C4-2B (cell line): ENCODE data around the gene AFAP1.

Source experiments
- CTCF ChIP-seq: fragments of 450-650 bp; conservative IDR thresholded peaks from 2 replicates; pipeline ENCODE4 v1.5.1; 2017; ENCODE audit warnings: mild to moderate bottlenecking
- ZFX ChIP-seq: fragments of 450-650 bp; IDR thresholded peaks from 2 replicates; pipeline ENCODE4 v1.6.1; 2017

GRCh38 chr4:7708981-7709380, 230.7 kb downstream of the AFAP1 start:
- TF ChIP-seq CTCF (no peak), ZFX (no peak)
